GM23248 (cell line): ENCODE measurements around the gene SSX2IP. TPM values are rescaled to one million over a fixed set of nuclear protein-coding genes. Genes with fewer than 3 reads are reported as not detected.
A peak's percentile ranks its signal among the peaks of the same experiment; 100 is the strongest.

ENCODE experiments used
- DNase-seq: peaks from one replicate; pipeline ENCODE4 v3.0.0-alpha.2; 2015
- H2AFZ ChIP-seq: fragments of 200-600 bp; sonication (generic); 2 replicates; pipeline ENCODE4 v1.6.1; 2016; ENCODE audit warnings: antibody characterized with exemption
- H3F3A ChIP-seq: fragments of 200-600 bp; sonication (generic); 2 replicates; pipeline ENCODE4 v1.6.1; 2016; ENCODE audit warnings: mild to moderate bottlenecking, antibody characterized with exemption, mixed run types; ENCODE audit not compliant: insufficient read depth
- H3K27ac ChIP-seq: fragments of 200-600 bp; sonication (generic); 2 replicates; pipeline ENCODE4 v1.5.1; 2016; ENCODE audit warnings: mild to moderate bottlenecking
- H3K27me3 ChIP-seq: fragments of 200-600 bp; sonication (generic); replicated peaks from 2 replicates; pipeline ENCODE4 v1.6.1; 2016; ENCODE audit warnings: mild to moderate bottlenecking; ENCODE audit not compliant: insufficient read depth
- H3K36me3 ChIP-seq: fragments of 200-600 bp; sonication (generic); 2 replicates; pipeline ENCODE4 v1.6.1; 2016; ENCODE audit warnings: low read depth, mild to moderate bottlenecking
- H3K4me1 ChIP-seq: fragments of 200-600 bp; sonication (generic); 2 replicates; pipeline ENCODE4 v1.6.1; 2016; ENCODE audit warnings: mild to moderate bottlenecking; ENCODE audit not compliant: insufficient read depth
- H3K4me2 ChIP-seq: fragments of 200-600 bp; sonication (generic); one replicate; pipeline ENCODE4 v1.6.1; 2016; ENCODE audit warnings: mild to moderate bottlenecking; ENCODE audit not compliant: unreplicated experiment
- H3K4me3 ChIP-seq: fragments of 200-600 bp; sonication (generic); 2 replicates; pipeline ENCODE4 v1.5.1; 2016; ENCODE audit warnings: mild to moderate bottlenecking
- H3K79me2 ChIP-seq: fragments of 200-600 bp; sonication (generic); 2 replicates; pipeline ENCODE4 v1.6.1; 2016; ENCODE audit warnings: mild to moderate bottlenecking; ENCODE audit not compliant: insufficient read depth
- H3K9ac ChIP-seq: fragments of 200-600 bp; sonication (generic); 2 replicates; pipeline ENCODE4 v1.6.1; 2016; ENCODE audit warnings: mild to moderate bottlenecking
- H3K9me2 ChIP-seq: fragments of 200-600 bp; sonication (generic); 2 replicates; pipeline ENCODE4 v1.6.1; 2016; ENCODE audit warnings: mixed run types, mild to moderate bottlenecking, moderate library complexity; ENCODE audit not compliant: insufficient read depth
- H3K9me3 ChIP-seq: fragments of 200-600 bp; sonication (generic); one replicate; pipeline ENCODE4 v1.6.1; 2017; ENCODE audit warnings: low read depth
- H4K20me1 ChIP-seq: fragments of 200-600 bp; sonication (generic); 2 replicates; pipeline ENCODE4 v1.6.0; 2016; ENCODE audit not compliant: insufficient read depth
- EZH2 ChIP-seq: fragments of 200-600 bp; sonication (generic); IDR thresholded peaks from 2 replicates; pipeline ENCODE4 v1.6.1; 2018; ENCODE audit warnings: antibody characterized with exemption, mild to moderate bottlenecking; ENCODE audit not compliant: insufficient read depth, poor library complexity, severe bottlenecking
- EZH2phosphoT487 ChIP-seq: fragments of 200-600 bp; sonication (generic); IDR thresholded peaks from 2 replicates; pipeline ENCODE4 v1.6.1; 2018; ENCODE audit warnings: antibody characterized with exemption, moderate library complexity, mild to moderate bottlenecking, low read depth; ENCODE audit not compliant: insufficient read depth
- WGBS, 2 experiments: methylation state at CpG; one replicate each; pipeline ENCODE4 v1.1.6; 2015 to 2017; ENCODE audit warnings: low lambda C conversion rate in 2 of 2, low coverage in 1 of 2; ENCODE audit errors: missing lambda C conversion rate in 2 of 2; 5-methylcytosine and 5-hydroxymethylcytosine counted together
- in situ Hi-C: fragments of 300-500 bp; cut with MboI; formaldehyde crosslinking; loops from 2 replicates; pipeline ENCODE4 v1.15.0; 2020
- polyA plus RNA-seq: library from polyadenylated mRNA; unstranded; fragments of >200 nt; fragmentation: Nextera tagmentation; extraction: Ambion mirVana; gene quantifications from 2 replicates; pipeline ENCODE4 v1.2.1, GENCODE V29; 2016
- total RNA-seq: library from RNA; depleted of rRNA; stranded (reverse); fragments of >200 nt; shearing (Covaris generic); gene quantifications from 2 replicates; pipeline ENCODE4 v1.2.3, GENCODE V29; 2014

SSX2IP gene
- total and polyA plus RNA-seq, 2 experiments from 2014 or later: 11.3 to 15.3 TPM

- Histone ChIP-seq H3K9me3 (peaks cover 3% of the 10 kb centered on the region), H3K4me3 (no peak overlapping the region), H3K9ac (no peak overlapping the region), H4K20me1 (no peaks in the 10 kb centered on the region), H3F3A (no peaks in the 10 kb centered on the region), H3K27me3 (no peaks in the 10 kb centered on the region), H3K9me2 (no peaks in the 10 kb centered on the region), H3K4me1 (no peaks in the 10 kb centered on the region), H3K27ac (no peak overlapping the region), H2AFZ (no peak overlapping the region), H3K36me3 (no peaks in the 10 kb centered on the region), H3K79me2 (peaks cover 74% of the 10 kb centered on the region), H3K4me2 (no peak overlapping the region)
- DNase-seq: no peak
- TF ChIP-seq EZH2phosphoT487 (no peak), EZH2 (no peak)
- WGBS, 2 experiments: 95 to 99% methylated on average over 2 of the region's 2 CpGs
- in situ Hi-C loops: no loop called here
These were observed 16.2 kb downstream of the SSX2IP start for GRCh38 chr1:84674021-84674420.

DNA sequence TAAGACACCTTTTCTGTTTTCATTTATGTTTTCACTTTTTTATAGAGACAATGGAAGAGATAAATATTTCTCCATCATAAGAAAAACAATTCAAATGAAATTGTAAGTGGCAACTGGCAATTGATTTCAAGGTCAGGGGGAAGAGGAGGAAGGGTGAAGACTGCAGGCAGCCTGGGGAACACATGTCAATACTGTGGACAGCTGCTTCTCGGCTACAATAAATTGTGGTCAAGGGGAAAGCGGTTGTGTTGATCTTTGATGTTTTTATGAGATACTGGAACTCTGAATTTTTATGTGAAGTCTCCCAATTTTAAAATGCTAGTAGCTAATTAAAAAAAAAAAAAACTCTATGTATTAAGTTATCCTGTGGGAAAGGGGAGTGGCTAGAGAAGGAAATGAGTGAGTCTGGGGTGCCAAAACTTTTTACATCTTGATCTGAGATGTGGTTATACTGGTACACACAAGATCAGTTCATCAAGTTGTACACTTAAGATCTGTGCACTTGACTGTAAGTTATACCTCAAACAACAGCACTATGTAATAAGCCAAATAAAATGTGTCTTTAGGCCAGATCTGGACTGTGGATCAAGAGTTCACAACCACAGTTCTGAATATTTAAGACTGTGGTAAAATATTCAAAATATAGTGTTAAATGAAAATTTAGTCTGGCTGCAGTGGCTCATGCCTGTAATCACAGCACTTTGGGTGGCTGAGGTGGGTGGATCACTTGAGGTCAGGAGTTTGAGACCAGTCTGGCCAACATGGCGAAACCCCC lies 18.0 kb downstream of the SSX2IP start:
- Histone ChIP-seq H3F3A (no peaks in the 10 kb centered on the region), H3K4me1 (no peaks in the 10 kb centered on the region), H4K20me1 (no peaks in the 10 kb centered on the region), H3K9me3 (peaks cover 3% of the 10 kb centered on the region), H3K4me2 (no peak overlapping the region), H3K36me3 (no peaks in the 10 kb centered on the region), H2AFZ (no peak overlapping the region), H3K27ac (no peak overlapping the region), H3K9me2 (no peaks in the 10 kb centered on the region), H3K4me3 (no peak overlapping the region), H3K27me3 (no peaks in the 10 kb centered on the region), H3K9ac (no peak overlapping the region), H3K79me2 (peaks cover 56% of the 10 kb centered on the region)
- no peak for DNase-seq
- WGBS, 2 experiments: 95 to 96% methylated on average over 3 of the region's 3 CpGs
- in situ Hi-C loops: no loop called here
- TF ChIP-seq EZH2phosphoT487: no peak

DNA sequence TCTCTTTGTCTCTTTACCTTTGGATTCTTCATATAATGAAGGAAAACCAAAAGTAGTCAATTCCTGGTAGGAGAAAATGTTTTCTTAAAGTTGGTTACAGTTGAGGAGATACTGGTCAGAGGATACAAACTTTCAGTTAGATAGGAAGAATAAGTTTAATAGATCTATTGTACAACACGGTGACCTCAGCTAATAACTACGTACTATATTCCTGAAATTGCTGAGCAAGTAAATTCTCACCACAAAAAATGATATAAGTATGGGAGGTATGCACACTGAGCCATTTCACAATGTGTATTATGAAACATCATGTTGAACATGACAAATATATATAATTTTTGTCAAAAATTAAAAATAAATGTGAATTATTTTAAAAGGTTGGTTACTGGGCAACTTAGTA lies 20.4 kb downstream of the SSX2IP start:
- no peaks in the 10 kb centered on the region for H3K27me3 ChIP-seq
- H3K9me3 ChIP-seq: no peaks in the 10 kb centered on the region
- no peak overlapping the region for H3K4me3 ChIP-seq
- no peaks in the 10 kb centered on the region for H4K20me1 ChIP-seq
- peaks cover 11% of the 10 kb centered on the region for H3K4me1 ChIP-seq
- peaks cover 39% of the 10 kb centered on the region for H3K79me2 ChIP-seq
- in situ Hi-C loops: no loop called here
- no peaks in the 10 kb centered on the region for H3K36me3 ChIP-seq
- WGBS, 2 experiments: 95 to 99% methylated on average over 2 of the region's 2 CpGs
- no peak overlapping the region for H3K9ac ChIP-seq
- no peak for DNase-seq
- H3K4me2 ChIP-seq: no peak overlapping the region
- H3F3A ChIP-seq: no peaks in the 10 kb centered on the region
- no peak overlapping the region for H2AFZ ChIP-seq
- TF ChIP-seq EZH2 (no peak), EZH2phosphoT487 (no peak)
- no peaks in the 10 kb centered on the region for H3K9me2 ChIP-seq
- no peak overlapping the region for H3K27ac ChIP-seq

DNA sequence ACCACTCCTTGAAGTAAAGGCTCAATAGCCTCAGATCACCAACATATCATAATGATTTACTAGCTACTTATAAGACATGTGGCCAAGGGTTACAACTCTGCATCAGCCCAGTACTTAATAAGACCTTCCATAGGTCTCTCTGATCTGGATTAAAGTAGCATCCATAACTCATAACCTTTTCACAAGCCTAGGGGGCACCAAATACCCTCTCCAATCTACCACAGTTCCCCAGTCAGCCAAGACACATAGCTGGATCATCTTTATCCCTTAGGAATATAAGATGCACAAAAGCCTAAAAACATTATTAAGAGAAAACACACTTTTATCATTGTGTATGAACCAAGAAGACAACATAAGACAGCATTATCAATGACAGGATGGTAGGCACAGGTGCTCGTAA lies 22.1 kb downstream of the SSX2IP start:
- peaks cover 25% of the 10 kb centered on the region for H3K79me2 ChIP-seq
- H3K9me3 ChIP-seq: no peaks in the 10 kb centered on the region
- in situ Hi-C loops: no loop called here
- no peak overlapping the region for H3K9ac ChIP-seq
- H3K27ac ChIP-seq: no peak overlapping the region
- H3K9me2 ChIP-seq: no peaks in the 10 kb centered on the region
- peaks cover 11% of the 10 kb centered on the region for H3K4me1 ChIP-seq
- no peaks in the 10 kb centered on the region for H3K27me3 ChIP-seq
- WGBS, 2 experiments: 94 to 96% methylated on average over 1 of the region's 1 CpG
- TF ChIP-seq EZH2 (no peak), EZH2phosphoT487 (no peak)
- peak; percentile 9 for DNase-seq
- no peak overlapping the region for H3K4me3 ChIP-seq
- no peaks in the 10 kb centered on the region for H3F3A ChIP-seq
- H3K36me3 ChIP-seq: peaks cover 3% of the 10 kb centered on the region; the same call in 1 of the 2 replicates
- no peak overlapping the region for H3K4me2 ChIP-seq
- H4K20me1 ChIP-seq: no peaks in the 10 kb centered on the region
- H2AFZ ChIP-seq: no peak overlapping the region
